Activated T-cell treated with anti-CD3 and anti-CD28 coated beads for 1 hour (primary cell): ENCODE measurements around the gene FAM20C.

Experiments used
- DNase-seq: peaks from one replicate; pipeline ENCODE4 v3.0.0-alpha.2; 2020; ENCODE audit warnings: low read depth

Gene FAM20C

GRCh38 chr7:245574-246295, 53.4 kb downstream of the FAM20C start:
- DNase-seq, result no peak

GRCh38 chr7:246451-246850, 54.1 kb downstream of the FAM20C start:
- no peak for DNase-seq

GRCh38 chr7:247181-247580, 54.8 kb downstream of the FAM20C start:
- no peak for DNase-seq

GRCh38 chr7:247636-248035, 55.3 kb downstream of the FAM20C start:
- DNase-seq, result no peak

- DNase-seq, result no peak
These were observed 56.5 kb downstream of the FAM20C start for GRCh38 chr7:248732-249435.

GRCh38 chr7:249989-250388, 57.6 kb downstream of the FAM20C start:
- no peak for DNase-seq

- DNase-seq, result no peak
These were observed 58.2 kb downstream of the FAM20C start for GRCh38 chr7:250523-250922.

- no peak for DNase-seq
These were observed 58.6 kb downstream of the FAM20C start for GRCh38 chr7:251005-251404.

- no peak for DNase-seq
These were observed 59.2 kb downstream of the FAM20C start for GRCh38 chr7:251446-252175.

GRCh38 chr7:252216-252965, 60.0 kb downstream of the FAM20C start:
- no peak for DNase-seq

- DNase-seq, result no peak
These were observed 60.6 kb downstream of the FAM20C start for GRCh38 chr7:252981-253380.

- DNase-seq, result no peak
These were observed 61.4 kb downstream of the FAM20C start for GRCh38 chr7:253581-254336.

- DNase-seq, result no peak
These were observed 62.1 kb downstream of the FAM20C start for GRCh38 chr7:254337-255037.

GRCh38 chr7:255038-255435, 62.7 kb downstream of the FAM20C start:
- no peak for DNase-seq

GRCh38 chr7:255721-256361, 63.5 kb downstream of the FAM20C start:
- no peak for DNase-seq

- no peak for DNase-seq
These were observed 64.1 kb downstream of the FAM20C start for GRCh38 chr7:256461-256940.

- no peak for DNase-seq
These were observed 64.7 kb downstream of the FAM20C start for GRCh38 chr7:256981-257646.

- DNase-seq, result no peak
These were observed 65.2 kb downstream of the FAM20C start for GRCh38 chr7:257647-257992.

- no peak for DNase-seq
These were observed 66.3 kb downstream of the FAM20C start for GRCh38 chr7:258476-259190.
